Activated CD8-positive, alpha-beta memory T cell treated with anti-CD3 and anti-CD28 coated beads for 36 hours (primary cell): ENCODE measurements around the gene DNAL1. TPM values are rescaled to one million over a fixed set of nuclear protein-coding genes. Genes with fewer than 3 reads are reported as not detected.
"Not testable (repeated sequence)": the region's sequence is repeated elsewhere in the genome, so short reads cannot be mapped to it uniquely, and the experiment has no call there.

Experiments
- CTCF ChIA-PET: fragments of 350-600 bp; sonication (Branson Sonifier 250); formaldehyde crosslinking; loops from one replicate; lab custom pipeline; 2021; ENCODE audit warnings: antibody characterized with exemption; lab: Charles Lee
- POLR2A ChIA-PET: fragments of 350-600 bp; sonication (Branson Sonifier 250); formaldehyde crosslinking; loops from one replicate; lab custom pipeline; 2021; ENCODE audit warnings: antibody characterized with exemption; lab: Charles Lee
- total RNA-seq, 2 experiments: library from RNA; stranded (reverse); gene quantifications; one replicate each; pipeline ENCODE4 v1.2.3, GENCODE V29; 2021

Gene DNAL1
- total RNA-seq, 2 experiments from 2014 or later: 9.9 TPM

DNA sequence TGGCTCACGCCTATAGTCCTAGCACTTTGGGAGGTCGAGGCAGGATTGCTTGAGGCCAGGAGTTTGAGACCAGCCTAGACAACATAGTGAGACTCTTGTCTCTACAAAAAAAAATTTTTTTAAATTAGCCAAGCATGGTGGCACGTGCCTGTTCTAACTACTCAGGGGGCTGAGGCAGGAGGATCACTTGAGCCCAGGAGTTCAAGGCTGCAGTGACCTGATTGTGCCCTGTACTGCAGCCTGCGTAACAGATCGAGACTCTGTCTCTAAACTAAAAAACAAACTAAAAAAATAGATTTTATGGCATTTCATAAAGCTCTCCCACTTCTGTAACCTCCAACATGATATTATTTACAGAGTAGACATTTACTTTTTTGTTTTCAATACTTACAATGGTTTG lies 39.8 kb downstream of the DNAL1 start:
- ChIA-PET POLR2A (no interaction called here), CTCF (no interaction called here)

DNA sequence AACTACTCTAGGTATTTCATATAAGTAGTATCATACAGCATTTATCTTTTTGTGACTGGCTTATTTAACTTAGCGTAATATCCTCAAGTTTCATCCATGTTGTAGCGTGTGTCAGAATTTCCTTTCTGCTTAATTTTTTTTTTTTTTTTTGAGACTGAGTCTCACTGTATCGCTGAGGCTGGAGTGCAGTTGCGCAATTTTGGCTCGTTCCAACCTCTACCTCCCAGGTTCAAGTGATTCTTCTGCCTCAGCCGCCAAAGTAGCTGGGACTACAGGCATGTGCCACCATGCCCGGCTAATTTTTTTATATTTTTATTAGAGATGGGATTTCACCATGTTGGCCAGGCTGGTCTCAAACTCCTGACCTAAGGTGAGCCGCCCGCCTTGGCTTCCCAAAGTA lies 40.5 kb downstream of the DNAL1 start:
- POLR2A ChIA-PET: no interaction called here
- CTCF ChIA-PET: no interaction called here

DNA sequence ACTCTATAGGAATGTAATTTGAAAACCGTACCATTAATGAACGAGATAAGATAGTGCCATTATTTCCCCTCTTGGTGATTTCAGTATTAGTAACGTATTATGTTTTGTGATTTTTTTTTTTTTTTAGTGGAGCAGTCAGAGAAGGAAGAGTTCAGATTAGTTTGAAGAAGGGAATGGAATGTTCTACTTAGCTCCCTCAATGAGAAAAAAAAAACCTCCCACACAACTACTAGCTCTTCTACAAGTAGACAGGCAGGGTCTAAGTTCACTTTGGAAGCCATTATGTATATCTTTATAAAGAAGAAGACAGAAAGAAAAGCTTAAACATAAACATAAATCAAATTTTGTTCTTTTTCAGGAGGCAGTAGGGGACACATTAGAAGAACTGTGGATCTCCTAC lies 42.1 kb downstream of the DNAL1 start:
- ChIA-PET CTCF (interaction anchor here (0.7 kb wide), 1 partner anchor 263 kb away, joined by 3 read pairs; the partner anchor contains the start of genes COQ6 and FAM161B), POLR2A (no interaction called here)

DNA sequence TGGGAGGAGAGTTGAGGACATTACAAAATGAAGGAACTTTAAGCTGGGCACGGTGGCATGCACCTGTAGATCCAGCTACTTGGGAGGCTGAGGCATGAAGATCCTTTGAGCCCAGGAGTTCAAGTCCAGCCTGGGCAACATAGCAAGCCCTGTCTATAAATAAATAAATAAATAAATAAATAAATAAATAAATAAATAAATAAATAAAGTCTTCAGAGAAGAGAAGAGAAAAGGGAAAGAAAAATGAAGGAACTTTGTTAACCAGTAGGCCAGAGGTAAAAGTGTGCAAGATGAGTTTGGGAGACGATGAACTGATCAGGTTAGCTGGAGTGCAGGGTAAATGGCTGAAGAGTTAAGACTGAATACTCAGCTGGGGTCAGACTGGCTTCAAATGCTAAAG lies 49.3 kb downstream of the DNAL1 start:
- ChIA-PET POLR2A (no interaction called here), CTCF (interaction anchor here (0.5 to 1.7 kb wide), 2 partner anchors 20 to 123 kb away, joined by 3 to 6 read pairs; partner anchors contain the start of gene PNMA1)

DNA sequence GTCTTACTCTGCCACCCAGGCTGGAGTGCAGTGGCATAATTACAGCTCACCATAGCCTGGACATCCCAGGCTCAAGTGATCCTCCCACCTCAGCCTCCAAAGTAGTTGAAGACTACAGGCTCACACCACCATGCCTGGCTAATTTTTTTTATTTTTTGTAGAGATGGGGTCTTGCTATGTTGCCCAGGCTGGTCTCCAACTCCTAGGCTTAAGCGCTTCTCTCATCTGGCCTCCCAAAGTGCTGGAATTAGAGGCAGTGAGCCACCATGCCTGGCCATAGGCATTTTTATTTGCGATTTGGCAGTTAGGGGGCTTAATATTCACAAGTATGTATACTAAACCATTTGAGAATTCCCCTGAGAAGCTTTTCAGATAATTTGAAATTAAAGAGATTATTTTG lies 50.3 kb downstream of the DNAL1 start:
- ChIA-PET CTCF (no interaction called here), POLR2A (interaction anchor here (0.6 kb wide), 1 partner anchor 125 kb away, joined by 3 read pairs; no protein-coding TSS in a partner anchor)

DNA sequence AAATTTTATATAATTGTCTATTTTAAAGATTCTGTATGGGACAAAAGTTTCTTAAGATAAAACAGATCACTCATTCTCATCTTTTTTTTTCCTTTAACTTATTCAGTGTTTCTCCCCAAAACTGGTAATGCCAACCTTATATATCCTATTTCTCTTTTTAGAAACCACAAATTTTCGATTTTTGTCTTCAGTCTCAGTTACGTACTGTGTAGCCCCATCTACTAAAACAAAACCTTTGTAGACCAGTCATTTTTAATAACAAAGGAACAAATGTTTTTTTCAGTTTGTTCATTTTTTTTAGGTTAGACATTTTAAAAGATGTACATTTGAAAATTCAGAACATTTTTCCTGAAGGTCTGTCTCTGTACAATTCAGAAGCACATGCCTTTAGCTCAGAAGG lies 51.2 kb downstream of the DNAL1 start:
- CTCF ChIA-PET: no interaction called here
- POLR2A ChIA-PET: no interaction called here

DNA sequence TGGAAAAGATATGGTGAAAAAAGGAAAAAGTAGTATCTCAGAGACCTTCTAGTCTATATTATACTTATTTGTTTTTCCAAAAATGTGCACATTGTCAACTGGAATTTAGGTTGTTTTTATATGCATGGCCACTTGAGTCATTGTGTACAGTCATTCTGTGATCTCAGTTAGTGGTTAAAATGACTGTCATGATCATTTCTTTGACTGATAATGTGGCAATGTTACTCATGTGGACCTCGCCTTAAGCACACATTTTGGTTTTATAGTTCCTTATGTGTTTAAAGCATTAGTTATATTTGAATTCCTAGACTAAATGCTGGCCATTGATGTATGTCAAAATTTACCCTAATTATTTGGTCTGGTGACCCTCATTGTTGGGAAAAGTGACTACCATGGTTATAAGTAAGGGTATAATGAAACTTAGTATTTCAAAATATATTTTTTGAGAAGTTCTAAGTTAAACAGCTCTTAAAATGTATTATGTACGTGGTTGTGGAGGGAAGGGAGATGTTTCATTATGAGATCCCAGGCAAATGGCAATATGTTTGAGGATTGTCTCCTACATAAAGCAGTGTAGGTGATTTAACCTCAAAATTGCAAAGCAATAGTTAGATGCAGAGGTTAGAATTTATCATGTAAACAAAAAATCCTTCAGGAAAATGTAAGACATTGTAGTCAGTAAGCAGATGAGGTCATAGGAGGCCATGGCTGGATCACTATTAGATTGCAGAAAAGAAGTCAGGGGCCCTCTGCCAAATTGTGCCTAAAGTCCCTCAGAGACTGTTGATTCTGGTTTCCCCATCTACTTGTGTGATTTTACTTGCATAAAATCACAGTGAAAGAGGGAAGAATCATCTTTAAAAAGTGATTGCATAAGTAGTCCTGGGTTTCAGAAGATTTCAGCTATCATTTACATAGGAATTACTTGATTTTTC lies 51.9 kb downstream of the DNAL1 start:
- CTCF ChIA-PET: interaction anchor here (1.1 kb wide), 1 partner anchor 51 kb away, joined by 3 read pairs; no protein-coding TSS in a partner anchor

DNA sequence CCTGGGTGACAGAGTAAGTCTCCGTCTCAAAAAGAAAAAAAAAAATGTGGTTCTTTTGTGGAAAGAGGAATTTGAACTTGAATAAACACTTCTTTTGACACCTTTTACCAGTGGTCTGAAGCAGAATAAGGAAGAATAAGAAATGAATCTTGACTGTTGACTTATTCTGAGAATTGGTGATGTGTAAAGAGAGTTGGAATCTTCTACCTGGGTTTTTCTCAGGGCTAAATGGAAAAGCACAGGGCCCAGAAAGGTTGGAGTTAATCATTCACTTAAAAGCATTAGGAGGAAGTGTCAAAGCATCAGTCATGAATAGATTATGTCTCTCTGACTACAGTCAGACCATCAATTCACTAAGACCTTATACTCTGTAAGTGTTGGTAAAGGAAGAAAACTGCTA lies 55.5 kb downstream of the DNAL1 start:
- POLR2A ChIA-PET: no interaction called here

More for the DNA sequence above, 51.9 kb downstream of the DNAL1 start:
- POLR2A ChIA-PET: interaction anchor here (0.5 to 1.0 kb wide), 3 partner anchors 90 to 322 kb away, joined by 3 read pairs; partner anchors contain the start of genes BBOF1 and ENTPD5

DNA sequence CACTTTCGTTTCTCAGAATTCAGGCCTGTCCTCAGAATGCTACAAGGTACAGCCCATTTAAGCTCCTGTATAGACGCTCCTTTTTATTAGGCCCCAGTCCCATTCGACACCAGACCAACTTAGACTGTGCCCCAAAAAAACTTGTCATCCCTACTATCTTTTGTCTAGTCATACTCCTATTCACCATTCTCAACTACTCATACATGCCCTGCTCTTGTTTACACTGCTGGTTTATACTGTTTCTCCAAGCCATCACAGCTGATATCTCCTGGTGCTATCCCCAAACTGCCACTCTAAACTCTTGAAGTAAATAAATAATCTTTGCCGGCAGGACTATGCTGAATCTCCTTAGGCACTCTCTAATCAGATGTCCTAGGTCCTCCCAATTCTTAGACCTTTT lies 63.3 kb downstream of the DNAL1 start:
- CTCF ChIA-PET, POLR2A ChIA-PET: not testable (repeated sequence)

More for the DNA sequence above, 55.5 kb downstream of the DNAL1 start:
- CTCF ChIA-PET: no interaction called here

DNA sequence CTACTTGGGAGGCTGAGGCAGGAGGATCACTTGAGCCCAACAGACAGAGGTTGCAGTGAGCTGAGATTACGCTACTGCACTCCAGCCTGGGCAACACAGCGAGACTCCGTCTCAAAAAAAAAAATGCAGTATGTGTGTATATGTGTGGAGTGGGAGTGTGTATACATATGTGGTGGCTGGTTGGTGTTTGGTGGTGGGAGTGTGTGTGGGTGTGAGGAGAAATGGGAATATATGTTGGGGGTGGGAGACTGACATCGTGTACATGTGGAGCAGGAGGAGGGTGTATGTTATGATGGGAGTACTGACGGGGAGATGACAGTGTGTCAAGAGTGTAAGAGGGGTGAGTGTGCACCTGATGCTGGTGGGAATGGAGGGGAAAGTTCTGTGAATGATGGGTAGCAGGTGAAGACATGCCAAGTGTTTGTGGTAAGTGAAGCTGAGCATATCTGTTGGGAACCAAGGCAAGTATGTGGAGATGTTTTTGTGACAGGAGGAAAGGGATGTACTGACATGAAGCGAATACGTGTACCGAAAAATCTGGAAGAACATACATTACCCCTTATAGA lies 65.2 kb downstream of the DNAL1 start:
- ChIA-PET POLR2A (no interaction called here), CTCF (interaction anchor here (0.5 to 2.4 kb wide), 2 partner anchors 19 to 131 kb away, joined by 3 to 8 read pairs; no protein-coding TSS in a partner anchor)

DNA sequence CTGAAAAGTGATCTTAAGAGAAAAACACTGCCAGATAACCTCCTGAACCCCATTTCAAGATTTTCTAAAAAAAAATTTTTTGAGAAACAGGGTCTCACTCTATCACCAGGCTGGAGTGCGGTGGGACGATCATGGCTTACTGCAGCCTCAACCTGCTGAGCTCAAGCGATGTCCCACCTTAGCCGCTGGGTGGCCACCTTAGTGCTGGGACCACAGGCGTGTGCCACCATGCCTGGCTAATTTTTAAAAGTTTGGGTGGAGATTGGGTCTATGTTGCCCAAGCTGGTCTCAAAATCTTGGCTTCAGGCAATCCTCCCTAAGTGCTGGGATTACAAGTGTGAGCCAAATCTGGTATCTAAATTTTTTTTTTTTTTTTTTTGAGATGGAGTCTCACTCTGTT lies 66.0 kb downstream of the DNAL1 start:
- ChIA-PET CTCF (interaction anchor here (0.7 to 2.4 kb wide), 2 partner anchors 19 to 989 kb away, joined by 4 to 8 read pairs; no protein-coding TSS in a partner anchor), POLR2A (no interaction called here)

DNA sequence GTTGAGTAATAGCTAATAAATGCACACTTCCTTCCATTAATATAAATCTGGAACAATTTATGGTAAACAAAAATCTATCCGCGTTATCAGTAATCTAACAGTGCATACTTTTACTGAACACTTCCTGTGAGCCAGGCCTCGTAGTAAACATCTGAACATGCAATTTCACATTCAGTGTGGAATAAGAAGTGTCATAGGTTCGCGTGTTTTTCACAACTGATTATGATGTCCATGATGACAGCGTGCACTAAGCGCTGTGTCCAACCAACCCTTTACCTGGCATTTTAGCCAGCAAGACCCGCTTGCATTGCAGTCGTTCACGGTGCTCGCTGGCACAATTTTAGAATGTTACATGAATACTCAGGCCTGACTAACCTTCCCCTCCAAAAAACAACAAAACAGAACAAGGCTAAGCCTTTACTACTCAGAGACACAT lies 67.3 kb downstream of the DNAL1 start:
- ChIA-PET POLR2A (interaction anchor here (0.7 to 0.9 kb wide), 2 partner anchors 42 to 103 kb away, joined by 3 read pairs; no protein-coding TSS in a partner anchor), CTCF (interaction anchor here (0.9 to 2.4 kb wide), 4 partner anchors 17 to 142 kb away, joined by 3 to 8 read pairs (median 3); no protein-coding TSS in a partner anchor)

DNA sequence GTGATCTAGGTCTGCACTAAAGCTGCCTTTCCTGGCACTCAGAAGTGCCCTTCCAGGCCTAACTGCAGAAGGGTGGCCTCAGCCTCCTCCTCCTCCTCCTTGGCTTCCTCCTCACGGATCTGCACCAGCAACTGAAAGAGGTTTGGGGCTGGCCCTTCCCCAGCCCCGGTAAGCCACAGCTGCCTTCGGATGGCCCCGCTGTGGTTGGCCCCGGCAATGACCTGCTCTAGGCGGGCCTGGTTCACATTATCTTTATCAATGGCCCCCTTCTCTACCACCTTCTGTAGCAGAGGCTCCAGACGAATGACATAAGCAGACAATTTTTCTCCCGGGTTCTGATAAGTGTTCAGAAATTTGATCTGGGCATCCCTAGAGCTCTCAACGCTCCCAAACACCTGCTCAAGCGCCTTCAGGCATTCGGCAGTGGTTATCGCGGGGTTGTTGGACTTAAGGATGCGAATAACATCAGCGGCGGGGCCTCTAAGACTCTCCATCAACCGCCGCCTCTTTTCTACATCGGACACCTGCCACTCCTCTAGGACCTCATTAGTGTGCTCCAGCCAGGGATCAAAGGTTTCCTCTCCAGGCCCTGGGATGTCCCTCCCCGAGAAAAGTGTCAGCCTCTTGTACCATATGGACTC lies 67.9 kb downstream of the DNAL1 start:
- POLR2A ChIA-PET: interaction anchor here (0.6 to 1.8 kb wide), 10 partner anchors 13 to 1621 kb away, joined by 3 to 6 read pairs (median 3); partner anchors contain the start of gene PTGR2
- CTCF ChIA-PET: interaction anchor here (0.9 to 2.4 kb wide), 9 partner anchors 11 to 142 kb away, joined by 3 to 8 read pairs (median 3); no protein-coding TSS in a partner anchor

DNA sequence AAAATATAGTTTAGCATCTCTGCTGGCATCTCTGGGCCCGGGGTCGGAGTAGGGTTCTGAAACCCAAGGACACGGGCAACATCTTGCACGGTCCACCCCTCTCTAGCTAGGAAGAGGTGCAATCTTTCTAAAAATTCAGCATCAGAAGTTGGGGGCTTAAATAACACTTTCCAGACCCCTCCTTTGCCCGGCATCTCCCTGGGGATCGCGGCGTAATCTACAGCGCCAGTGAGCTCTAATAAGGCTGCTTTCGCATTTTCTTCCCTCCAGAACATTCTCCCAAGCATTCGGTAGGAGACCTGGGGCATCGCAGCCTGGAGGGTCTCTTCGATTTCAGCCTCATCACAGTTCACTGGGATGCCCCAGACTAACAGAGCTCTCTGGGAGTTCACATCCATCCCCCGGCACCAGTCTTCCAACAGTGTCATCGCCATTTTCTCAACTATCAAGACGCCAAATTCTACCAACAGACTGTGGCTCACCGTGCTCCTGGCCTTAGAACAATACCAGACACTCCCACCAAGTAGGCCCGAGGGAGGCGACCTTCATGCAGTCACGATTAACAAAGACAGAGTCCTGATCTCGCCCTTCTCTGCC lies 68.5 kb downstream of the DNAL1 start:
- POLR2A ChIA-PET: interaction anchor here (0.6 to 1.8 kb wide), 9 partner anchors 12 to 1620 kb away, joined by 3 to 6 read pairs (median 3); partner anchors contain the start of gene PTGR2
- CTCF ChIA-PET: interaction anchor here (0.9 to 2.2 kb wide), 6 partner anchors 10 to 80 kb away, joined by 3 to 6 read pairs (median 4); no protein-coding TSS in a partner anchor

DNA sequence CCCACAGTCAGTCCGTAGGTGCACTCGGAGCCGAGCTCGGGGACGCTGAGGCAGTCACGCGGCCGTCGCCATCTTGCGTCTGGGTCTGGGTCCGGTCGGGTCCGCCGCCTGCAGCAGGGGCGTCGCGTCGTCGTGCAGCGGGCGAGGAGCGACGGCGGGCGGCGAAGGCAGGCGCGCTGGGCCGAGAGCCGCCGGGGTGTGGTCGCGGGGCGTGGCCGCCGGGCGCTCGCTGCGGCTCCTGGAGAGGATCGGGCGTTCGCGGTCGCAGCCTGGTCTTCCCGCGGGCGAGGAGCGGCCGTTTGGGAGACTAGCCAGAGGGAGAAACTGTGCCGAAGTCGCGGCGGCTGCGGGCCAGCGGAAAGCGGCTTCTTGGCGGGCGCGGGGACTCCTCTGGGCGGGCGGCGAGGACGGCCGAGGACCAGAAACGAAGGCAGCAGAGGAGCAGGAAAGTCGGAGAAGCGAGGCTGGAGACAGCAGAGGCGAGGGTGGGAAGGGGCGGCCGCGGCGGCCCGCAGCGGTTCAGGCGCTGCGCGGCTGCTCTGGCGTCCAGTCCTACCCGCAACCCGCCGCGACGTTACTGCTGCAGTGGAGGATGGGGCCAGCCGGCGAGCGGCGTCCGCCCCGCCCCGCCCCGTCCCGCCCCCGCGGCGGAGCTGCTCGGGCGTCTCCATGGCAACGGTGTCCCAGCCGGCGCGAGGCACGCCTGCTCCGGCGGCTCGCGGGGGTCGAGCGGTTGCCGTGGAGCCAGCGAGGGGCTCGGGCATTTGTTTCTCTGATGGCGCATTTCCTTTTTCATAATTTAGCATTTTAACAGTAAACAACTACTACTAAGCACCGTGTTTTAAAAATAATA lies 69.2 kb downstream of the DNAL1 start, which contains the start of gene PNMA1:
Gene PNMA1 (minus strand): TSS at position 582 of the 853 bp plus-strand sequence. CDS start 745 bp downstream, outside the sequence.
- ChIA-PET CTCF (interaction anchor here (0.9 to 2.2 kb wide), 5 partner anchors 9 to 81 kb away, joined by 3 to 6 read pairs (median 4); no protein-coding TSS in a partner anchor), POLR2A (interaction anchor here (0.6 to 1.8 kb wide), 8 partner anchors 12 to 138 kb away, joined by 3 to 5 read pairs (median 4); partner anchors contain the start of gene PTGR2)

DNA sequence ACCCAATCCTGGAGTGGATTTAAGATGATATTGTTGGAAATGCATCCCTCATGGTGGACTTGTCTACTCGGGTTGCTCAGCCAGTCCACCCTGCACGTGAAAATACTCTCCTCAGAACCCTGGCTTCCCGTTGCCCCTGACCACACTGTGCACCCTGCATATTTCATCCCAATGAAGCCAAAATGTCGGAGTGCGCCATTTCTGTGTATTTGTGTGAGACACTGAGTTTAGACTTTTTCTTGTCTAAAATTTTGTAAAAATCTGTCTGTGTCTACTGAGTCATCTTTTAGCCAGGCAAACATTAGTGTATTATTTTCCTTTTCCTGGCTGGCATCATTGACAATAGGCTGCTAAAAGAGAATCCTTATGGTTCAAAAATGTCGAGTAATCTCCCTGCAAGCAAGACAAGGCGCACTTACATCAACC lies 69.9 kb downstream of the DNAL1 start:
- POLR2A ChIA-PET: interaction anchor here (0.6 kb wide), 1 partner anchor 13 kb away, joined by 4 read pairs; no protein-coding TSS in a partner anchor
- CTCF ChIA-PET: interaction anchor here (2.2 kb wide), 1 partner anchor 21 kb away, joined by 6 read pairs; no protein-coding TSS in a partner anchor

DNA sequence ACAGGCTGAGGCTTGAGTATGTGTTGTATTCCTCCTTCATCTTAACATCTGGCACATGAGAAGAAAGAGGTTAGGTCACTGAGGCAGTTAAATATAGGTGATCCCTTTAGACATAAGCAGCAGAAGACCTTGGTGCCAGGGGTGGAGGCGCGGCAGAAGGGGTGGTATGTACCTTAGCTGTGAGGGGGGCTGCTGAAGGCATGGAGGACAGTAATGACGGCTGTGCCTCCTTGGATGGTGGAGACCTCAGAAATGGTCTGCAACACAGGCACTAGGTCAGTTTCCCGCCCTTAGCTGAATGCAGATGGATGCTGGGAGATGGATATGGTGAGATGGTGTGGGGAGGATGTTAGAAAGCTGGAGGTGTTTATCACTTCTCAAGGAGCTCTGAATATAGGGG lies 70.9 kb downstream of the DNAL1 start:
- ChIA-PET POLR2A (interaction anchor here (1.1 kb wide), 1 partner anchor 65 kb away, joined by 3 read pairs; no protein-coding TSS in a partner anchor), CTCF (interaction anchor here (0.8 kb wide), 1 partner anchor 37 kb away, joined by 3 read pairs; no protein-coding TSS in a partner anchor)
